Heart left ventricle (tissue), 13 donors: ENCODE data around the gene RSPH1.

Experiments used
- CTCF ChIP-seq, 12 donors: fragments of 200-600 bp; sonication (generic) in 4 of 12; IDR thresholded peaks; one replicate each; pipeline versions ENCODE4 v1.5.0 to v1.8.0; 2018 to 2022; ENCODE audit warnings: antibody characterized with exemption in 12 of 12, mild to moderate bottlenecking in 5 of 12
- POLR2A ChIP-seq, 2 donors: fragments of 450-650 bp; IDR thresholded peaks; one replicate each; pipeline ENCODE4 v1.6.1; 2017; ENCODE audit warnings: antibody characterized with exemption in 2 of 2, mild to moderate bottlenecking in 2 of 2, moderate library complexity in 2 of 2
- donor health status: ischemic (EF 13 %, LVEDD 7.1; RV severe dilation, severe dysfunction).
- donor health status: DM: no; HTN: yes; CAD: no.
- donor health status: DM: no; HTN: no; CAD: no.
- donor health status: ischemic (EF 25% LVEDD 6.9; RV normal size, moderate dysfunction).
- donor health status: ischemic (EF 25% LVEDD 5.7; RV mildly dilated, moderate dysfunction).
- donor health status: ischemic (EF 35%, LVEDD 5.7; RV mildly dilated, moderate dysfunction).
- donor health status: nonischemic (EF 11% LVEDD 7.7; RV severe dilation, severe dysfunction).
- donor health status: DM: yes; HTN: yes; CAD: no.
- donor health status: PGD.
- donor health status: ischemic (EF 29% LVEDD 5.4; RV normal size, mild dysfunction).
- donor health status: nonischemic (EF 23%, LVEDD 6.1; RV moderate dilation, normal function).

GRCh38 chr21:42525029-42525581, 29.1 kb upstream of the RSPH1 start:
- TF ChIP-seq CTCF (IDR thresholded peaks at IDR 0.05) (no peak), POLR2A (IDR thresholded peaks at IDR 0.05) (no peak)
